GM21515 (cell line): ENCODE results near the gene AOX1.
"Not testable (repeated sequence)": the region's sequence is repeated elsewhere in the genome, so short reads cannot be mapped to it uniquely, and the experiment has no call there.

Experiments used
- ATAC-seq: cut with Tn5 transposase; IDR thresholded peaks from one replicate; pipeline ENCODE4 v1.9.1; 2021; ENCODE audit not compliant: unreplicated experiment

Gene AOX1

GRCh38 chr2:200625282-200625681 is 39.5 kb downstream of the AOX1 start:
- ATAC-seq: no peak

DNA sequence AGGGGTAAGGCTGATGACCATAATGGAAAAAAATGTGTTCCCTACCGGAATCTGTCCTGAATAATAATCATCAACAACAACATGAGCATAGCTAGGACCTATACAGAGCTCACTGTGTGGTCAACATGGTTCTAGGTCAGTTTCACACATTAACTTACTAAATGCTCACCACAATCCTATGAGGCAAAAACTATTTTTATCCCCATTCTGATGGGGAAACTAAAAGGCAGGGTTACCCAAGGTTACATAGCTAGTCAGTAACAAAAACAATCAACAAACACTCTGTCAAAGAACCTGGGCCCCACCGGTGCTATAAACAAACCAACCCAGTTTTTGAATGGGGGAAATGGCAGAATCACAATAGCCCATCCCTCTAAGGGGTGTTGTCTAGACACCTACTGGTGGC is 40.1 kb downstream of the AOX1 start:
- no peak for ATAC-seq

- ATAC-seq: no peak
These were observed 41.4 kb downstream of the AOX1 start for GRCh38 chr2:200627110-200627770.

DNA sequence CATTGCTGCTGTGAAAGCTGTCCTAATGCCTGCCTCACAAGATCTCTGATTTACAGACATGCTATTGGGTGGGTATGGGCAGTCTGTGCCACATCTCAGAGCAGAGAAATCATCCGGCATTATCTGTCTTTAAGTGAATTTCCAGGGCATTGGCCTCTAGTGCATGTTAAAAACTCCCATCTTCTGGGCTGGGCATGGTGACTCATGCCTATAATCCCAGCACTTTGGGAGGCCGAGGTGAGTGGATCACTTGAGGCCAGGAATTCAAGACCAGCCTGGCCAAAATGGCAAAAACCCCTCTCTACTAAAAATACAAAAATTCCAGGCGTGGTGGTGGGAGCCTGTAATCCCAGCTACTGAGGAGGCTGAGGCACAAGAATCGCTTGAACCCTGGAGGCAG is 42.6 kb downstream of the AOX1 start:
- not testable (repeated sequence) for ATAC-seq

- ATAC-seq: no peak
These were observed 45.5 kb downstream of the AOX1 start for GRCh38 chr2:200631287-200631686.

- ATAC-seq: no peak
These were observed 48.6 kb downstream of the AOX1 start for GRCh38 chr2:200634231-200634964.

DNA sequence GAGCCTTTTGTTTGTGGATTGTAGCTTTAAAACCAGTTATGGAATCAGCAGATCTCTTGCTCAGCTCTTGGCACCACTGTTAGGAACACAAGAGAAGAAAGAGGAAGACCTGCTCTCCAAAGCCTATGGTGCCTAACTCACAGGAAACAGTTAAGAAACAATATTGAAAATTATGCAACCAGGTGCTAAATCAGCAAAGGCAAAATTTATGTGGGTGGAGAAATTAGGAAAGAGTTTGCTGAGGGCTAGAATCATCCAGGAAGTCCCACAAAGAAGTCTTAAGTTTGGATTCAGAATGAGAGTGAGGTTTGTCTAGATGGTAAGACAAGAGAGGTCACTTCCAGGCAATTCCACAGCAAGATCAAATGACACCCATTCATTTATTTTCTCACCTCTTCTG is 49.4 kb downstream of the AOX1 start:
- ATAC-seq: no peak

DNA sequence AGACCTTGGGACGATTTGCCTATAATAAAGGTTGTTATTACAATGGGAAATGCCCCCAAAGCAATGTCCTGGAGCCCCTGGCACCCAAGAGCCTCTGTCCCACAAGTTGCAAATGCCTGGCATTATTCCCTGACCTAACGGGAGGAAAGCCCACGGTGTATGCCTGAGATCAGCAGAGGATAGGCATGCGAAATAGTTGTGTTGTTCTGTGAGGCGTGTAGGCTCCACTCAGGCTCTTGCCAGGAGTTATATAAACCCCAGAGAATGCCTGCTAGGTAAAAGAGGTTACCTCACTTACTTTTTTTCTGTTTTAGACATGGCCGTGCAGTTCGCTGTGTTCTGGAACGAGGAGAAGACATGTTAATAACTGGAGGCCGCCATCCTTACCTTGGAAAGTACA is 52.1 kb downstream of the AOX1 start:
- no peak for ATAC-seq

DNA sequence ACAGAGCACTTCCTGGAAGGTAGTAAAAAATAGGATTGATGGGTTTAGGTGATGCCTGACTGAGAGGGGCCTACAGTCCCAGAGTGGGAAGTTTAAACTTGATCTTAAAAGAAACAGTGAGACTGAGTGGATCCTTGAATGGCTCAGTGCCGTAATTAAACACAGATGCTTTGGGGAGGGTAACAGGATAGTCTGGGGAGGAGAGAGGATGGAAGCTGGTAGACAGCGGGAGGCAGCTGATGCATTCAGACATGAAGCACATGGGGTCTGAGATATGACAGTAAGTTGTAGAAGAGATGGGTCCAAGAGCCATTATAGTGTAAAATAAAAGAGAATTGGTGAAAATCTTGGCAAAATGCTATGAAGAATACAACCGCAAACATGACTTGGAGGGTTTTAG is 54.4 kb downstream of the AOX1 start:
- ATAC-seq: no peak

DNA sequence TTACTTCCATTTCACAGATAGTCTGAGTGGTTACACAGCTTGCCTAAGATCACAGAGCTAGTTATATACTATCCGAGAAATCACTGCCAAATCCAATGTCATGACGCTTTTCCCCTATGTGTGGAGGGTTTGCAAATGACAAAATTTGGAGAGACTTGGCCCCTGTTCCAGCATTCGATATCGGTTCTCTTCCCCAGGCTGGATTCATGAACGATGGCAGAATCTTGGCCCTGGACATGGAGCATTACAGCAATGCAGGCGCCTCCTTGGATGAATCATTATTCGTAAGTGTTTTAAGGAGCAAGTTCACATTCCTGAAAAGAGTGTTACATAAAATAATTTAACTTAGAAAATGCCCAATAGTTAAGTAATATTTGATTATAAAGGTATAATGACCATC is 55.1 kb downstream of the AOX1 start:
- no peak for ATAC-seq

DNA sequence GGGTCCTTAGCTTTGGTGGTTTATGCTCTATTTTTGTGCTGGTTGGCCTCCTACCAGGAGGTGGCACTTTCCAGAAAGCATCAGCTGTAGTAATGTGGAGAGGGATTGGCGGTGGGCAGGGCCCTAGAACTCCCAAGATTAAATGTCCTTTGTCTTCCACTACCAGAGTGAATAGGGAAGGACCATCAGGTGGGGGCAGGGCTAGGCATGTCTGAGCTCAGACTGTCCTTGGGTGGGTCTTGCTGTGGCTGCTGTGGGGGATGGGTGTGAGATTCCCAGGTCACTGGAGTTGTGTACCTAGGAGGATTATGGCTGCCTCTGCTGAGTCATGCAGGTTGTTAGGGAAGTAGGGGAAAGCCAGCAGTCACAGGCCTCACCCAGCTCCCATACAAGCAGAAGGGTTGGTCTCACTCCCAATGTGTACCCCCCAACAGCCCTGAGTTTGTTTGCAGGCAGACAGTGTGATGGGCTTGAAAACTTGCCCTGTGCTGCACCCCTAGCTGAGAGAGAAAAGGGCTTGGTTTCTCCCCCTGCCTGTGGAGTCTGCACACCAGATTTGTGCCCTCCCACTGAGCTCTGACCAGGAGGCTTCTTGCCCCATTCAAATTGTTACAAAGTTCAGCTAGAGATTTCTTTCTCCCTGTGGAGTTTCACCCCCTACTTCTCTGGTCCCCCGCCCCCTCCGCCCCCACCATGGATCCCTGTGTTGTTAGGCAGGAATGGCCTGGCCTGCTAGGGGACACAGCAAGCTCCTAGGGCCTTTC is 62.9 kb downstream of the AOX1 start:
- not testable (repeated sequence) for ATAC-seq

DNA sequence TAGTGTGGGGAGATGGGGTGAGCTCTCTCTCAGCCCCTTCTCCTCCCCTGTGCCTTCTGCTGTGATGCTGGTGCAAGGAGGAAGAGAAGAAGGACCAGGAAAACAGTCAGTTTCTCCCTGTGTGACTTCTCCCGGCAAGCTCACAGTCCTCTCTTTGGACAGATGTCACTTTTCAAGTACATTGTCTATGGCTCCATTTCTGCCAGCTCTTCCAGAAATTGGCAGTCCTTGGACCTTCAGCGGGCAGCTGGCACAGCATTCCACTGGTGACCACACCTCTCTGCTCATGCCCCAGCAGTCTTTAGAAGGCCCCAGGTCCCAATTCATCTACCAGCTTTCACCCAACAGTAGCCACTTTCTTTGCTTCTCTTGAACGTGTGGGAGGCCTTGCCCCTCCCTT is 63.9 kb downstream of the AOX1 start:
- no peak for ATAC-seq

GRCh38 chr2:200650195-200650594 is 64.4 kb downstream of the AOX1 start:
- ATAC-seq: no peak

DNA sequence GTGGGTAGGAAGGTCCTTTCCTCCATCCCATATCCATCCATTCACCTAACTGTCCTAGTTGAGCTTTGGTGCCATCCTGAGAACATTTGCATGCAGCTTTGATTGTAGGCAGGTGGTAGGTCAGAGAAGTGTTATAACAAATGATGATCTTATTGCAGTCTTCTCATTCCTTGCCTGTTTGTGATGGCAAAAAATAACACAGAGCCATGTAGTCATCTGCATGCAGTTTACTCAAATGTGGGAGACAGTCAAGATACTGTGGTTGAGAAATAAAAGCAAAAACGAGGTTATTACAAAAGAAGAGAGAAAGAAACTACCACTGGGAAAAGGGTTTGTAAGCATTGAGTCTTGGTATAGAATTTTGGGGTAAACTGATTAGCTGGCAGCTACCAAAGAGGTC is 66.3 kb downstream of the AOX1 start:
- ATAC-seq: no peak

GRCh38 chr2:200653021-200653420 is 67.2 kb downstream of the AOX1 start:
- no peak for ATAC-seq

- no peak for ATAC-seq
These were observed 69.0 kb downstream of the AOX1 start for GRCh38 chr2:200654823-200655222.

- ATAC-seq: no peak
These were observed 70.2 kb downstream of the AOX1 start for GRCh38 chr2:200655918-200656580.

- no peak for ATAC-seq
These were observed 72.6 kb downstream of the AOX1 start for GRCh38 chr2:200658278-200658864.

- no peak for ATAC-seq
These were observed 73.6 kb downstream of the AOX1 start for GRCh38 chr2:200659410-200659809.

- ATAC-seq: no peak
These were observed 75.7 kb downstream of the AOX1 start for GRCh38 chr2:200661477-200661876.

DNA sequence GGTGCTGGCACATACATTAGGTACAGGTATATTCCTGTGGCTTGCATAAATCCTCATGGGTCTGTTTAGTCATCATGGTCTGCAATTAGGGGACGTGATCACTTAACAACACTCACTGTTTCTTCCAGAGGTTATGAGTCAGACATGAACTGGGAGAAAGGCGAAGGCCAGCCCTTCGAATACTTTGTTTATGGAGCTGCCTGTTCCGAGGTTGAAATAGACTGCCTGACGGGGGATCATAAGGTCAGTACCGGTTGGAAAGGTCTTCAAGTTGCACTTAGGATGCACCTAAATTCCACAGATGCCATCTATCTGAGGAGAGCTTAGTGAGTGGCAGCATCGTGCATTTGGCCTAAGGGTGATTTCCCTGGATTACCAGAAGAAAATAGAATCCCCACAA is 76.9 kb downstream of the AOX1 start:
- ATAC-seq: no peak
